ENCODE results near the gene XPA. TPM values are rescaled to one million over a fixed set of nuclear protein-coding genes. Genes with fewer than 3 reads are reported as not detected.

XPA gene
- total and polyA plus RNA-seq, 10 of the 15 experiments (the other 5 are each of a cell fraction or from before 2014, with no cell fraction given) = 6.2 to 19.9 (median 12.3) TPM

- ChIA-PET RAD21 (ENCODE audit: unreplicated experiment) (interaction anchor here (0.6 to 1.3 kb wide), 2 partner anchors 32 to 73 kb away, joined by 3 read pairs; partner anchors contain the start of gene TSTD2), SMC1A (ENCODE audit: uncharacterized antibody, unreplicated experiment) (interaction anchor here (0.7 to 2.3 kb wide), 3 partner anchors 68 to 194 kb away, joined by 3 to 9 read pairs (median 3); no protein-coding TSS in a partner anchor), CTCF (interaction anchor here (1.0 to 3.3 kb wide), 7 partner anchors 9 to 216 kb away, joined by 3 to 50 read pairs (median 3); partner anchors contain the start of genes TRMO and XPA), POLR2A (interaction anchor here (0.5 to 1.2 kb wide), 2 partner anchors 206 to 350 kb away, joined by 3 read pairs; partner anchors contain the start of gene NANS)
- H3K27ac ChIP-seq (ENCODE audit: control insufficient read depth, insufficient read depth) = no peak overlapping the region
- H3K4me2 ChIP-seq (ENCODE audit: control insufficient read depth, insufficient read depth) = no peak overlapping the region
- no peak overlapping the region for H3K9ac ChIP-seq (ENCODE audit: control insufficient read depth, insufficient read depth, low read length)
- in situ Hi-C loops (cut with MboI) (loop anchor here (5.0 kb wide), 1 partner anchor 196 kb away; no protein-coding TSS in a partner anchor), intact Hi-C loops (cut with micrococcal nuclease; ENCODE audit: unreplicated experiment) (no loop called here)
- 51% methylated on average over 2 of the region's 2 CpGs for whole genome bisulfite sequencing (ENCODE audit: insufficient coverage, insufficient replicate concordance, low lambda C conversion rate, missing lambda C conversion rate)
- H4K20me1 ChIP-seq (ENCODE audit: control insufficient read depth, insufficient read depth) = no peaks in the 10 kb centered on the region
- H3K9me3 ChIP-seq (replicated peaks; ENCODE audit: control insufficient read depth, insufficient read depth, low read length) = no peaks in the 10 kb centered on the region
- no peak overlapping the region for H3K4me3 ChIP-seq
- peaks cover 1 to 2% of the 10 kb centered on the region in 2 experiments; a peak in 1 of 4 replicates for H3K27me3 ChIP-seq (replicated peaks in 1 of 2; ENCODE audit: control insufficient read depth in 2 of 2, insufficient read depth in 2 of 2, low read length in 1 of 2)
- no peak for ATAC-seq
- no peaks in the 10 kb centered on the region for H3K36me3 ChIP-seq (ENCODE audit: control insufficient read depth in 2 of 2, insufficient read depth in 2 of 2, low read length in 1 of 2)
- no peaks in the 10 kb centered on the region for H3K79me2 ChIP-seq (ENCODE audit: control insufficient read depth, insufficient read depth, low read length)
- H3K4me1 ChIP-seq (ENCODE audit: control insufficient read depth, insufficient read depth, low read length) = peaks cover 5% of the 10 kb centered on the region; the same call in 1 of the 2 replicates
- DNase-seq (ENCODE audit: low read depth, low spot score) = no peak
- FAIRE-seq = no peak
- H2AFZ ChIP-seq (ENCODE audit: control insufficient read depth, low read depth, low read length) = no peak overlapping the region
- TF ChIP-seq BCLAF1 (IDR thresholded peaks at IDR 0.05) (no peak), MAX (IDR thresholded peaks at IDR 0.05; ENCODE audit: low read depth, low read length) (no peak), RCOR1 (conservative IDR thresholded peaks at IDR 0.05; ENCODE audit: low read depth, low read length) (no peak)
- no TSS peak for BruUV-seq (replicated peaks)
Measured at GRCh38 chr9:97706246-97706645, 9.1 kb upstream of the XPA start.

All from GM12878 (cell line).